GM23338 (cell line): ENCODE measurements around the gene TEX29. TPM values are rescaled to one million over a fixed set of nuclear protein-coding genes. Genes with fewer than 3 reads are reported as not detected.

Experiments
- ATAC-seq: fragments of 200-7000 bp; cut with Tn5 transposase; 3 replicates; pipeline ENCODE4 v1.9.1; 2020
- DNase-seq: peaks from one replicate; pipeline ENCODE4 v3.0.0-alpha.2; 2015; ENCODE audit warnings: low spot score
- H2AFZ ChIP-seq: fragments of 200-600 bp; sonication (generic); 2 replicates; pipeline ENCODE4 v1.8.0; 2016; ENCODE audit warnings: antibody characterized with exemption, mild to moderate bottlenecking, moderate library complexity
- H3F3A ChIP-seq: fragments of 200-600 bp; sonication (generic); replicated peaks from 2 replicates; pipeline ENCODE4 v1.8.0; 2017; ENCODE audit warnings: antibody characterized with exemption, mixed run types, low read depth
- H3K27ac ChIP-seq: fragments of 200-600 bp; sonication (generic); 2 replicates; pipeline ENCODE4 v1.6.1; 2016; ENCODE audit warnings: low read depth
- H3K27me3 ChIP-seq: fragments of 200-600 bp; sonication (generic); 2 replicates; pipeline ENCODE4 v1.8.0; 2016; ENCODE audit warnings: mild to moderate bottlenecking, mixed run types, moderate library complexity; ENCODE audit not compliant: insufficient read depth
- H3K36me3 ChIP-seq: fragments of 200-600 bp; sonication (generic); 2 replicates; pipeline ENCODE4 v1.8.0; 2016; ENCODE audit warnings: mild to moderate bottlenecking; ENCODE audit not compliant: insufficient read depth
- H3K4me1 ChIP-seq: fragments of 200-600 bp; sonication (generic); 2 replicates; pipeline ENCODE4 v1.8.0; 2016; ENCODE audit warnings: mild to moderate bottlenecking, moderate library complexity; ENCODE audit not compliant: insufficient read depth
- H3K4me2 ChIP-seq: fragments of 200-600 bp; sonication (generic); 2 replicates; pipeline ENCODE4 v1.7.1; 2017; ENCODE audit warnings: mixed run types
- H3K4me3 ChIP-seq: fragments of 200-600 bp; sonication (generic); 2 replicates; pipeline ENCODE4 v1.6.1; 2016; ENCODE audit warnings: mixed run types
- H3K79me2 ChIP-seq: fragments of 200-600 bp; sonication (generic); replicated peaks from 2 replicates; pipeline ENCODE4 v1.8.0; 2017; ENCODE audit warnings: mild to moderate bottlenecking; ENCODE audit not compliant: insufficient read depth
- H3K9me2 ChIP-seq: fragments of 200-600 bp; sonication (generic); 2 replicates; pipeline ENCODE4 v1.8.0; 2017; ENCODE audit not compliant: insufficient read depth
- H4K20me1 ChIP-seq: fragments of 200-600 bp; sonication (generic); replicated peaks from 2 replicates; pipeline ENCODE4 v1.8.0; 2017; ENCODE audit warnings: mild to moderate bottlenecking; ENCODE audit not compliant: insufficient read depth
- H3K27ac Mint-ChIP-seq: 2 replicates; pipeline ENCODE4 v1.8.0; 2020; ENCODE audit warnings: inconsistent platforms, mild to moderate bottlenecking, moderate library complexity, mixed read lengths
- H3K27me3 Mint-ChIP-seq: 3 replicates; pipeline ENCODE4 v1.8.0; 2022; ENCODE audit warnings: low read depth, mild to moderate bottlenecking, moderate library complexity, mixed read lengths, inconsistent platforms; ENCODE audit not compliant: insufficient read depth, poor library complexity
- H3K36me3 Mint-ChIP-seq: 3 replicates; pipeline ENCODE4 v1.8.0; 2021; ENCODE audit warnings: low read depth, mild to moderate bottlenecking, inconsistent platforms, moderate library complexity, mixed read lengths
- H3K4me1 Mint-ChIP-seq: 3 replicates; pipeline ENCODE4 v1.8.0; 2020; ENCODE audit warnings: mild to moderate bottlenecking, inconsistent platforms, mixed read lengths
- H3K4me3 Mint-ChIP-seq: 3 replicates; pipeline ENCODE4 v1.8.0; 2021; ENCODE audit warnings: moderate library complexity, mild to moderate bottlenecking, inconsistent platforms, mixed read lengths
- H3K9me3 Mint-ChIP-seq: 3 replicates; pipeline ENCODE4 v1.8.0; 2020; ENCODE audit warnings: moderate library complexity, mild to moderate bottlenecking, inconsistent platforms, mixed read lengths
- CREB1 ChIP-seq: fragments of 250-450 bp; sonication (Bioruptor Pico); IDR thresholded peaks from 2 replicates; pipeline ENCODE4 v1.5.0; 2020; ENCODE audit warnings: low read depth, mild to moderate bottlenecking, moderate library complexity
- EZH2 ChIP-seq: fragments of 200-600 bp; sonication (generic); IDR thresholded peaks from one replicate; pipeline ENCODE4 v1.8.0; 2017; ENCODE audit warnings: antibody characterized with exemption, mild to moderate bottlenecking, low read depth; ENCODE audit not compliant: unreplicated experiment
- EZH2phosphoT487 ChIP-seq: fragments of 200-600 bp; sonication (generic); IDR thresholded peaks from one replicate; pipeline ENCODE4 v1.8.1; 2018; ENCODE audit warnings: antibody characterized with exemption; ENCODE audit not compliant: unreplicated experiment
- JUNB ChIP-seq: IDR thresholded peaks from one replicate; pipeline ENCODE4 v1.6.1; 2016; ENCODE audit warnings: antibody characterized with exemption; ENCODE audit not compliant: unreplicated experiment
- NANOG ChIP-seq: IDR thresholded peaks from 2 replicates; pipeline ENCODE4 v1.6.1; 2016; ENCODE audit warnings: antibody characterized with exemption, borderline replicate concordance
- POLR2AphosphoS5 ChIP-seq: IDR thresholded peaks from 2 replicates; pipeline ENCODE4 v1.6.1; 2016; ENCODE audit warnings: antibody characterized with exemption, low read depth
- STAT1 ChIP-seq: IDR thresholded peaks from one replicate; pipeline ENCODE4 v1.6.1; 2016; ENCODE audit warnings: antibody characterized with exemption; ENCODE audit not compliant: unreplicated experiment
- ZNF114 ChIP-seq: fragments of 250-450 bp; sonication (Bioruptor Pico); IDR thresholded peaks from 2 replicates; pipeline ENCODE4 v1.5.0; 2020; ENCODE audit warnings: mild to moderate bottlenecking, moderate library complexity
- ZNF331 ChIP-seq: fragments of 250-450 bp; sonication (Bioruptor Pico); IDR thresholded peaks from 2 replicates; pipeline ENCODE4 v1.5.0; 2020; ENCODE audit warnings: low read depth, mild to moderate bottlenecking, moderate library complexity
- ZNF462 ChIP-seq: fragments of 250-450 bp; sonication (Bioruptor Pico); IDR thresholded peaks from 2 replicates; pipeline ENCODE4 v1.5.0; 2020; ENCODE audit warnings: mild to moderate bottlenecking, moderate library complexity
- polyA plus RNA-seq: library from polyadenylated mRNA; unstranded; fragments of >200 nt; fragmentation: Nextera tagmentation; extraction: Ambion mirVana; gene quantifications from 2 replicates; pipeline ENCODE4 v1.2.1, GENCODE V29; 2016
- total RNA-seq: library from RNA; depleted of rRNA; stranded (reverse); fragments of >200 nt; shearing (Covaris generic); gene quantifications from 2 replicates; pipeline ENCODE4 v1.2.3, GENCODE V29; 2014
- TF ChIP-seq, protein P1 (sequence below): IDR thresholded peaks from one replicate; pipeline ENCODE4 v1.6.1; 2018; ENCODE audit warnings: antibody characterized with exemption; ENCODE audit not compliant: unreplicated experiment

The TEX29 gene
- total and polyA plus RNA-seq, 2 experiments from 2014 or later: 0.31 TPM; not detected in 1

GRCh38 chr13:111304041-111304544 lies 16.3 kb upstream of the TEX29 start:
- H3K4me3 Mint-ChIP-seq: no peak overlapping the region
- no peaks in the 10 kb centered on the region for H3K4me1 Mint-ChIP-seq
- no peak overlapping the region for H3K4me3 ChIP-seq
- ATAC-seq (no peak), DNase-seq (no peak)
- no peaks in the 10 kb centered on the region; the same call in 2 of the 3 replicates for H3K9me3 Mint-ChIP-seq
- H3K27me3 ChIP-seq: no peaks in the 10 kb centered on the region
- H3K9me2 ChIP-seq: no peaks in the 10 kb centered on the region
- TF ChIP-seq EZH2phosphoT487: no peak
- H3F3A ChIP-seq: no peaks in the 10 kb centered on the region
- no peak overlapping the region for H3K4me2 ChIP-seq
- no peaks in the 10 kb centered on the region for H3K4me1 ChIP-seq
- peaks cover 20% of the 10 kb centered on the region; the same call in 1 of the 2 replicates for H3K36me3 ChIP-seq
- H3K36me3 Mint-ChIP-seq: peaks cover 70% of the 10 kb centered on the region
- no peak overlapping the region for H3K27ac Mint-ChIP-seq
- H3K27ac ChIP-seq: no peak overlapping the region
- no peak overlapping the region for H2AFZ ChIP-seq
- H3K27me3 Mint-ChIP-seq: peaks cover 3% of the 10 kb centered on the region
- H3K79me2 ChIP-seq: no peaks in the 10 kb centered on the region
- H4K20me1 ChIP-seq: peaks cover 3% of the 10 kb centered on the region

DNA sequence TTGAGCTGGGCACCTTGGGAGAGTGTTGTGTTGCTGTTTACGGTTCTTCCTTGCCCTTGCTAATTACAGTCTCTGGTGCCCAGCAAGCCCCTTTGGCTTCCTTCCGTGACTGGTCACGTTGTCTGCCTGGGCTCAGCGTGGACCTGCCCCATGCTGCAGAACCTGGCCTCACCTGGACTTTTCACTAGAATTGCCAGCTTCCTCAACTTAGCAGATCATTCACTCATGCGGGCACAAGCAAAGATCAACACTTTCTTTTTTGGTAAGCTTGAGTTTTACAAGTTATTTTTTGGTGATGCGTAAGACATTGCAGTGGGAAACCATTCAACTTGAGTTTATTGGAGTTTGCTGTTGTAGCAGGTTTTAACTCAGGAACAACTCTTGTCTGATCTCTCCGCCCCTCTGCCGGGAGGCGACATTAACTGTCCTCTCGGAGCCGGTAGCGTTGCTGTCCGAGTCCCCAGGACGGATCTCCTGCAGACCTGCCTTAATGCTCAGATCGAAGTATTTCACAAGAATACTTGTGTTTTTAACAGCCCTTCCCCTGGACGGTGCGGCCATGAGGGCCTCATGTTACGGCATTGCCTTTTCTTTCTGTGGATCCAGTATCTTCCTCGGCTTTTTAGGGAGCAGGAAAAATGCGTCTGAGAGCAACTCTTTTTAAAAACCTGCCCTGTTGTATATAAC lies 15.7 kb upstream of the TEX29 start:
- no peak overlapping the region for H3K27ac Mint-ChIP-seq
- no peak overlapping the region for H3K27ac ChIP-seq
- H4K20me1 ChIP-seq: peaks cover 3% of the 10 kb centered on the region
- H3K9me3 Mint-ChIP-seq: peaks cover 4% of the 10 kb centered on the region; the same call in 2 of the 3 replicates
- H3K4me1 ChIP-seq: no peaks in the 10 kb centered on the region
- no peak for DNase-seq
- no peaks in the 10 kb centered on the region for H3K27me3 ChIP-seq
- peaks cover 77% of the 10 kb centered on the region for H3K36me3 Mint-ChIP-seq
- H3F3A ChIP-seq: no peaks in the 10 kb centered on the region
- no peak overlapping the region for H3K4me3 ChIP-seq
- H3K4me1 Mint-ChIP-seq: no peaks in the 10 kb centered on the region
- H3K9me2 ChIP-seq: no peaks in the 10 kb centered on the region
- no peak overlapping the region for H2AFZ ChIP-seq
- no peaks in the 10 kb centered on the region for H3K79me2 ChIP-seq
- H3K27me3 Mint-ChIP-seq: peaks cover 4% of the 10 kb centered on the region
- H3K4me3 Mint-ChIP-seq: no peak overlapping the region
- peaks cover 20% of the 10 kb centered on the region; the same call in 1 of the 2 replicates for H3K36me3 ChIP-seq
- TF ChIP-seq ZNF114 (no peak), EZH2 (no peak), STAT1 (no peak), ZNF462 (CRISPR knock-in tag) (no peak), NANOG (no peak), CREB1 (CRISPR knock-in tag) (no peak), ZNF331 (CRISPR knock-in tag) (no peak), POLR2AphosphoS5 (no peak), EZH2phosphoT487 (no peak), JUNB (no peak)
- TF ChIP-seq, protein P1, sequence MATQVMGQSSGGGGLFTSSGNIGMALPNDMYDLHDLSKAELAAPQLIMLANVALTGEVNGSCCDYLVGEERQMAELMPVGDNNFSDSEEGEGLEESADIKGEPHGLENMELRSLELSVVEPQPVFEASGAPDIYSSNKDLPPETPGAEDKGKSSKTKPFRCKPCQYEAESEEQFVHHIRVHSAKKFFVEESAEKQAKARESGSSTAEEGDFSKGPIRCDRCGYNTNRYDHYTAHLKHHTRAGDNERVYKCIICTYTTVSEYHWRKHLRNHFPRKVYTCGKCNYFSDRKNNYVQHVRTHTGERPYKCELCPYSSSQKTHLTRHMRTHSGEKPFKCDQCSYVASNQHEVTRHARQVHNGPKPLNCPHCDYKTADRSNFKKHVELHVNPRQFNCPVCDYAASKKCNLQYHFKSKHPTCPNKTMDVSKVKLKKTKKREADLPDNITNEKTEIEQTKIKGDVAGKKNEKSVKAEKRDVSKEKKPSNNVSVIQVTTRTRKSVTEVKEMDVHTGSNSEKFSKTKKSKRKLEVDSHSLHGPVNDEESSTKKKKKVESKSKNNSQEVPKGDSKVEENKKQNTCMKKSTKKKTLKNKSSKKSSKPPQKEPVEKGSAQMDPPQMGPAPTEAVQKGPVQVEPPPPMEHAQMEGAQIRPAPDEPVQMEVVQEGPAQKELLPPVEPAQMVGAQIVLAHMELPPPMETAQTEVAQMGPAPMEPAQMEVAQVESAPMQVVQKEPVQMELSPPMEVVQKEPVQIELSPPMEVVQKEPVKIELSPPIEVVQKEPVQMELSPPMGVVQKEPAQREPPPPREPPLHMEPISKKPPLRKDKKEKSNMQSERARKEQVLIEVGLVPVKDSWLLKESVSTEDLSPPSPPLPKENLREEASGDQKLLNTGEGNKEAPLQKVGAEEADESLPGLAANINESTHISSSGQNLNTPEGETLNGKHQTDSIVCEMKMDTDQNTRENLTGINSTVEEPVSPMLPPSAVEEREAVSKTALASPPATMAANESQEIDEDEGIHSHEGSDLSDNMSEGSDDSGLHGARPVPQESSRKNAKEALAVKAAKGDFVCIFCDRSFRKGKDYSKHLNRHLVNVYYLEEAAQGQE: no peak
- ATAC-seq: no peak
- no peak overlapping the region for H3K4me2 ChIP-seq
